CD4-positive, alpha-beta T cell (primary cell): ENCODE results near the gene VGLL4. TPM values are rescaled to one million over a fixed set of nuclear protein-coding genes. Genes with fewer than 3 reads are reported as not detected.

Experiments
- ATAC-seq: fragments of 200-7000 bp; cut with Tn5 transposase; one replicate; pipeline ENCODE4 v1.10.0; 2022; ENCODE audit warnings: mild to moderate bottlenecking; ENCODE audit not compliant: poor library complexity
- CTCF ChIA-PET: fragments of 350-600 bp; sonication (Branson Sonifier 250); formaldehyde crosslinking; loops from one replicate; lab custom pipeline; 2021; ENCODE audit warnings: antibody characterized with exemption, inconsistent platforms; lab: Charles Lee
- POLR2A ChIA-PET: fragments of 350-600 bp; sonication (Branson Sonifier 250); formaldehyde crosslinking; loops from one replicate; lab custom pipeline; 2021; ENCODE audit warnings: antibody characterized with exemption, inconsistent platforms; lab: Charles Lee
- DNase-seq, 14 experiments: peaks; one replicate each; pipeline ENCODE4 v3.0.0-alpha.2; 2013 to 2020; ENCODE audit warnings: mixed read lengths in 2 of 14
- H3K27ac ChIP-seq, 2 donors: one replicate each; pipeline versions ENCODE4 v1.5.1 to v1.7.0; 2013; ENCODE audit warnings: low read length in 2 of 2, low read depth in 1 of 2, mild to moderate bottlenecking in 1 of 2
- H3K27me3 ChIP-seq, 2 experiments: 1 replicate in 1 of 2; 2 replicates in 1 of 2; pipeline versions ENCODE4 v1.6.1 to v1.7.0; 2013; ENCODE audit warnings: low read length in 2 of 2, control low read depth in 1 of 2, mild to moderate bottlenecking in 1 of 2, moderate library complexity in 1 of 2; ENCODE audit not compliant: insufficient read depth in 2 of 2, control insufficient read depth in 1 of 2
- H3K36me3 ChIP-seq: one replicate; pipeline ENCODE4 v1.6.1; 2013; ENCODE audit warnings: low read length, control low read depth; ENCODE audit not compliant: insufficient read depth
- H3K4me1 ChIP-seq: one replicate; pipeline ENCODE4 v1.6.1; 2013; ENCODE audit warnings: low read length, control low read depth; ENCODE audit not compliant: insufficient read depth
- H3K4me3 ChIP-seq: one replicate; pipeline ENCODE4 v1.5.1; 2013; ENCODE audit warnings: mild to moderate bottlenecking, low read length, moderate library complexity
- H3K9me3 ChIP-seq, 2 experiments: 1 replicate in 1 of 2; 2 replicates in 1 of 2; pipeline versions ENCODE4 v1.6.1 to v1.7.0; 2013; ENCODE audit warnings: low read length in 2 of 2, mild to moderate bottlenecking in 2 of 2, control low read depth in 1 of 2, moderate library complexity in 1 of 2; ENCODE audit not compliant: control insufficient read depth in 1 of 2, insufficient read depth in 1 of 2
- H3K27ac Mint-ChIP-seq: one replicate; pipeline ENCODE4 v1.8.0; 2020; ENCODE audit warnings: mixed read lengths
- H3K27me3 Mint-ChIP-seq: one replicate; pipeline ENCODE4 v1.8.0; 2021; ENCODE audit warnings: mixed read lengths
- H3K36me3 Mint-ChIP-seq: one replicate; pipeline ENCODE4 v1.8.0; 2021; ENCODE audit warnings: low read depth, mixed read lengths
- H3K4me1 Mint-ChIP-seq: one replicate; pipeline ENCODE4 v1.8.0; 2021; ENCODE audit warnings: low read depth, mixed read lengths
- H3K4me3 Mint-ChIP-seq: one replicate; pipeline ENCODE4 v1.8.0; 2020; ENCODE audit warnings: mild to moderate bottlenecking, mixed read lengths
- H3K9me3 Mint-ChIP-seq: one replicate; pipeline ENCODE4 v1.8.0; 2020; ENCODE audit warnings: mixed read lengths
- CTCF ChIP-seq: fragments of 200-600 bp; IDR thresholded peaks from one replicate; pipeline ENCODE4 v1.8.0; 2022; ENCODE audit warnings: antibody characterized with exemption, mild to moderate bottlenecking
- intact Hi-C, 2 experiments: fragments of 100-400 bp; cut with DNase I in 1 of 2; cut with micrococcal nuclease in 1 of 2; formaldehyde crosslinking; loops; one replicate each; pipeline versions ENCODE4 v1.15.1 to v1.9.0; 2023 to 2025; cut with DNase I, micrococcal nuclease
- total RNA-seq, 174 experiments: library from RNA in 2 of 174; stranded (reverse) in 2 of 174; gene quantifications; one replicate each; pipeline ENCODE4 v1.2.3 and lab custom pipeline; 2021 to 2026

The VGLL4 gene
- total RNA-seq, 2 experiments from 2014 or later, result 10.5 to 11.3 TPM

DNA sequence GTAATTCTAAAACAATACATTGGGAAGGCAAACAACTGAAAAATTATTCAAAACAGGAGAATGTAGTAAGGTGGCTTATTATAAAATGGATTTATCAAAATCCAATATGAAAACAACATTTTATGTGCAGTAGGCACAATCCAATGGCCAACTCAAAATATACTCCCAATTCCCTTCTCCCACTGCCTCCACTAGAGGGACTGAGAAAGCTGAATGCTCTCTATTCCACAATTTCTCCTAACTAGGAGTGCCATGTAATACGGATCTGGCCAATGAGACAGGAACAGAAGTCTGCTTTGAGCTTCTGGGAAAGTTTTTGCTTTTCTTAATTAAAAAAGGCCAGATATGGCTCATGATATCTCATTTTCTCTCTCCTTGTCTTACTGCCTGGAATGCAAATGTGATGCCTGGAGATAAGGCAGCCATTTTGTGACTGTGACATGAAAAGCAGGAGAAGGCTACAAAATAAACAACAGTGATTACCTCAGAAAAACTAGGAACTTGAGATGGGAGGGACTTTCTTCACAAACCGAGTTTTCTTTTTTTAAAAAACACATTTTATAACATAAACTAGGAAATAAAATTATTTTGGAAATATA, 18.8 kb upstream of the VGLL4 start:
- H3K27ac ChIP-seq, result no peak overlapping the region
- no peaks in the 10 kb centered on the region for H3K36me3 Mint-ChIP-seq

GRCh38 chr3:11661827-11662226, 18.1 kb upstream of the VGLL4 start:
- DNase-seq (no peak), ATAC-seq (no peak)
- Histone ChIP-seq H3K4me1 (no peaks in the 10 kb centered on the region), H3K27me3 (no peaks in the 10 kb centered on the region), H3K36me3 (no peaks in the 10 kb centered on the region), H3K27ac (no peak overlapping the region), H3K9me3 (peaks cover 0 to 4% of the 10 kb centered on the region in 2 experiments), H3K4me3 (no peak overlapping the region)
- Mint-ChIP-seq H3K27me3 (no peaks in the 10 kb centered on the region), H3K9me3 (no peaks in the 10 kb centered on the region), H3K4me3 (no peak overlapping the region), H3K4me1 (no peaks in the 10 kb centered on the region), H3K27ac (no peak overlapping the region), H3K36me3 (no peaks in the 10 kb centered on the region)
- intact Hi-C loops, result no loop called here
- POLR2A ChIA-PET, result no interaction called here
- CTCF ChIA-PET, result no interaction called here
- TF ChIP-seq CTCF, result no peak

More for the DNA sequence above, 18.8 kb upstream of the VGLL4 start:
- intact Hi-C loops, result no loop called here
- TF ChIP-seq CTCF, result no peak
- H3K36me3 ChIP-seq, result no peaks in the 10 kb centered on the region
- ATAC-seq, result no peak
- H3K4me1 Mint-ChIP-seq, result no peaks in the 10 kb centered on the region
- H3K4me3 Mint-ChIP-seq, result no peak overlapping the region
- no peaks in the 10 kb centered on the region for H3K27me3 ChIP-seq
- H3K9me3 ChIP-seq, result peaks cover 0 to 4% of the 10 kb centered on the region in 2 experiments
- ChIA-PET POLR2A (no interaction called here), CTCF (interaction anchor here (1.0 kb wide), 1 partner anchor 283 kb away, joined by 3 read pairs; no protein-coding TSS in a partner anchor)
- no peak for DNase-seq
- no peaks in the 10 kb centered on the region for H3K9me3 Mint-ChIP-seq
- no peaks in the 10 kb centered on the region for H3K4me1 ChIP-seq
- H3K4me3 ChIP-seq, result no peak overlapping the region
- no peak overlapping the region for H3K27ac Mint-ChIP-seq
- no peaks in the 10 kb centered on the region for H3K27me3 Mint-ChIP-seq

DNA sequence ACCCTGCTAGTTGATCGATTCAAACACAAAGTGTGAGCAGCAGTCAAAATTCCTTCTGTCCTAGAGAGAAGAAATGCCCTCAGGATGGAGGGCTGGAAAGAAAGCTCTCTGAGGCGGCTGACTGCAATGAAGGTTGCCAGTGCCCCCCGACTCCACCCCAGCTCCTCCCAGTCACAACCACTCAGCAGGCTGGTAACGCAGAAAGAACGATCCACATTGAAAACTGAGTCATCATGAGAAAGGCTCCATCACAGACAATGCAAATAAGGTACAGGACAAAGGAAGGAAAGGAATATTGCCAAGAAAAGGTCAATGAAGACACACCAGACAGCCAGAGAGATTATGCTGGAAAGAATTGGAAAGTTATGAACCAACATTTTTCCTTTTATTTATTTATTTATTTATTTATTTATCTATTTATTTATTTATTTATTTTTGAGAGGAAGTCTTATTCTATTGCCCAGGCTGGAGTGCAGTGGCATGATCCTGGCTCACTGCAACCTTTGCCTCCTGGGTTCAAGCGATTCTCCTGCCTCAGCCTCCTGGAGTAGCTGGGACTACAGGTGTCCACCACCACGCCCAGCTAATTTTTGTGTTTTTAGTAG, 17.4 kb upstream of the VGLL4 start:
- no peak overlapping the region for H3K4me3 Mint-ChIP-seq
- H3K27ac Mint-ChIP-seq, result no peak overlapping the region
- intact Hi-C loops, result no loop called here
- no peak for TF ChIP-seq CTCF
- peaks cover 0 to 4% of the 10 kb centered on the region in 2 experiments for H3K9me3 ChIP-seq
- H3K4me3 ChIP-seq, result no peak overlapping the region
- DNase-seq (no peak), ATAC-seq (no peak)
- no peaks in the 10 kb centered on the region for H3K36me3 Mint-ChIP-seq
- no peaks in the 10 kb centered on the region for H3K9me3 Mint-ChIP-seq
- no peaks in the 10 kb centered on the region for H3K4me1 Mint-ChIP-seq
- H3K27me3 Mint-ChIP-seq, result no peaks in the 10 kb centered on the region
- CTCF ChIA-PET, result no interaction called here
- no peak overlapping the region for H3K27ac ChIP-seq
- no peaks in the 10 kb centered on the region for H3K4me1 ChIP-seq
- H3K36me3 ChIP-seq, result no peaks in the 10 kb centered on the region
- no peaks in the 10 kb centered on the region for H3K27me3 ChIP-seq
- POLR2A ChIA-PET, result no interaction called here
